Sigmoid colon (tissue), 3 donors: ENCODE measurements around the gene CADM3.

ENCODE experiments used
- POLR2A ChIP-seq, 2 donors: fragments of 450-650 bp; IDR thresholded peaks; one replicate each; pipeline ENCODE4 v1.6.1; 2016; ENCODE audit warnings: antibody characterized with exemption in 2 of 2, mild to moderate bottlenecking in 2 of 2, moderate library complexity in 2 of 2
- TF ChIP-seq, protein P1 (sequence below), 4 experiments: fragments of 450-650 bp in 3 of 4; fragments of 200-600 bp in 1 of 4; IDR thresholded peaks; one replicate each; pipeline ENCODE4 v1.5.1; 2016 to 2019; ENCODE audit warnings: antibody characterized with exemption in 4 of 4, mild to moderate bottlenecking in 3 of 4, moderate library complexity in 2 of 4

DNA sequence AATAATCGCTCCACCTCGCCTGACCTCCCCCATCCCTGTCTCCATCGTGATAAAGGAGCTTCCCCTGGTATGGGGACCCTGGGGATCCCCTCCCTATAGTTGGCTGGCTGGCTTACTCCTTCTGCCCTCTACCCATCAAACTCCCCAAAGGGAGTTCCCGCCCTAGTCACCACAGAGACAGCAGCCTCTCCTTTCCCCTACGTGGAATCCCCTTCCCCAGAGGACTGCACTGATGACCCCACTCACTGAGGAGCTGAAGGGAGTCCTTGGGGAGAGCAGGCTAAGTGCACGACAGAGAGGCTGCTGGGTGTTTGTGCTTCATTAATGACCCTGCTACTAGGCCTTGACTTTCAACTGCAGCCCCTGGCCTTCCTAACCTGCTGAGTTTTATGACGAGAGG, 1.9 kb downstream of the CADM3 start:
- TF ChIP-seq, protein P1, sequence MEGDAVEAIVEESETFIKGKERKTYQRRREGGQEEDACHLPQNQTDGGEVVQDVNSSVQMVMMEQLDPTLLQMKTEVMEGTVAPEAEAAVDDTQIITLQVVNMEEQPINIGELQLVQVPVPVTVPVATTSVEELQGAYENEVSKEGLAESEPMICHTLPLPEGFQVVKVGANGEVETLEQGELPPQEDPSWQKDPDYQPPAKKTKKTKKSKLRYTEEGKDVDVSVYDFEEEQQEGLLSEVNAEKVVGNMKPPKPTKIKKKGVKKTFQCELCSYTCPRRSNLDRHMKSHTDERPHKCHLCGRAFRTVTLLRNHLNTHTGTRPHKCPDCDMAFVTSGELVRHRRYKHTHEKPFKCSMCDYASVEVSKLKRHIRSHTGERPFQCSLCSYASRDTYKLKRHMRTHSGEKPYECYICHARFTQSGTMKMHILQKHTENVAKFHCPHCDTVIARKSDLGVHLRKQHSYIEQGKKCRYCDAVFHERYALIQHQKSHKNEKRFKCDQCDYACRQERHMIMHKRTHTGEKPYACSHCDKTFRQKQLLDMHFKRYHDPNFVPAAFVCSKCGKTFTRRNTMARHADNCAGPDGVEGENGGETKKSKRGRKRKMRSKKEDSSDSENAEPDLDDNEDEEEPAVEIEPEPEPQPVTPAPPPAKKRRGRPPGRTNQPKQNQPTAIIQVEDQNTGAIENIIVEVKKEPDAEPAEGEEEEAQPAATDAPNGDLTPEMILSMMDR (IDR thresholded peaks at IDR 0.05), result no peak
- TF ChIP-seq POLR2A (IDR thresholded peaks at IDR 0.05), result no peak
